H1 (cell line): ENCODE results near the gene ZNF618. TPM values are rescaled to one million over a fixed set of nuclear protein-coding genes. Genes with fewer than 3 reads are reported as not detected.

Source experiments
- CTCF ChIA-PET: fragments of 300-600 bp; sonication (Branson Sonifier 250); formaldehyde crosslinking; loops from one replicate; lab custom pipeline; 2021; ENCODE audit not compliant: partially characterized antibody; lab: Charles Lee
- POLR2A ChIA-PET: fragments of 300-600 bp; sonication (Branson Sonifier 250); formaldehyde crosslinking; loops from one replicate; lab custom pipeline; 2021; ENCODE audit warnings: inconsistent platforms; ENCODE audit not compliant: partially characterized antibody; lab: Charles Lee
- DNase-seq, 2 experiments: peaks; one replicate each; pipeline versions ENCODE4 v3.0.0 to v3.0.0-alpha.2; 2010 to 2022; ENCODE audit warnings: low spot score in 2 of 2, low read depth in 1 of 2, mixed read lengths in 1 of 2
- FAIRE-seq: peaks from 2 replicates; lab custom pipeline; 2011; peaks lifted over from hg19 to GRCh38; lab: Jason Lieb, UNC
- H2AFZ ChIP-seq: 2 replicates; pipeline ENCODE4 v1.8.1; 2012; ENCODE audit warnings: low read length, inconsistent platforms
- H2AK5ac ChIP-seq: 2 replicates; pipeline ENCODE4 v1.6.1; 2013; ENCODE audit warnings: low read depth, low read length
- H2BK120ac ChIP-seq: replicated peaks from 2 replicates; pipeline ENCODE3; 2013; ENCODE audit warnings: low read depth, low read length, inconsistent platforms
- H2BK12ac ChIP-seq: 2 replicates; pipeline ENCODE4 v1.6.1; 2013; ENCODE audit warnings: low read depth, low read length
- H2BK15ac ChIP-seq: 2 replicates; pipeline ENCODE4 v1.6.1; 2013; ENCODE audit warnings: low read length
- H2BK20ac ChIP-seq: 2 replicates; pipeline ENCODE4 v1.6.1; 2013; ENCODE audit warnings: low read length
- H2BK5ac ChIP-seq: 2 replicates; pipeline ENCODE4 v1.6.1; 2013; ENCODE audit warnings: low read depth, low read length
- H3K14ac ChIP-seq: 2 replicates; pipeline ENCODE4 v1.6.1; 2013; ENCODE audit warnings: inconsistent platforms; ENCODE audit not compliant: insufficient read length
- H3K18ac ChIP-seq: 2 replicates; pipeline ENCODE4 v1.6.1; 2013; ENCODE audit warnings: low read length; ENCODE audit errors: extremely low read depth
- H3K23ac ChIP-seq: 2 replicates; pipeline ENCODE4 v1.6.1; 2013; ENCODE audit warnings: inconsistent platforms; ENCODE audit not compliant: insufficient read length
- H3K23me2 ChIP-seq: 2 replicates; pipeline ENCODE4 v1.6.1; 2013; ENCODE audit warnings: low read depth, low read length
- H3K27ac ChIP-seq: 2 replicates; pipeline ENCODE4 v1.6.1; 2011; ENCODE audit warnings: low read depth, low read length, inconsistent platforms
- H3K27me3 ChIP-seq, 4 experiments: replicated peaks in 1 of 4; 1 replicate in 1 of 4; 2 replicates in 3 of 4; pipeline versions ENCODE4 v1.6.1 to v1.8.1; 2011 to 2013; ENCODE audit warnings: low read length in 3 of 4, mild to moderate bottlenecking in 3 of 4, inconsistent platforms in 2 of 4, mixed read lengths in 2 of 4, moderate library complexity in 1 of 4; ENCODE audit not compliant: control insufficient read depth in 3 of 4, insufficient read depth in 3 of 4; ENCODE audit errors: extremely low read depth in 1 of 4
- H3K36me3 ChIP-seq, 4 experiments: 2 replicates each; pipeline versions ENCODE4 v1.6.1 to v1.8.1; 2011 to 2013; ENCODE audit warnings: mild to moderate bottlenecking in 4 of 4, low read length in 3 of 4, moderate library complexity in 2 of 4, control low read depth in 1 of 4, inconsistent platforms in 1 of 4; ENCODE audit not compliant: insufficient read depth in 4 of 4, control insufficient read depth in 2 of 4
- H3K4ac ChIP-seq: replicated peaks from 2 replicates; pipeline ENCODE3; 2013; ENCODE audit warnings: low read length, low read depth, mixed read lengths, inconsistent platforms; ENCODE audit not compliant: insufficient read length
- H3K4me1 ChIP-seq, 4 experiments: replicated peaks in 1 of 4; 1 replicate in 1 of 4; 2 replicates in 3 of 4; pipeline versions ENCODE4 v1.6.1 to v1.8.1; 2011 to 2013; ENCODE audit warnings: low read length in 3 of 4, inconsistent platforms in 2 of 4, mixed read lengths in 1 of 4; ENCODE audit not compliant: insufficient read depth in 4 of 4, control insufficient read depth in 3 of 4
- H3K4me2 ChIP-seq, 2 experiments: 2 replicates each; pipeline versions ENCODE4 v1.6.1 to v1.8.1; 2011 to 2013; ENCODE audit warnings: low read depth in 2 of 2, low read length in 2 of 2, control low read depth in 1 of 2, inconsistent platforms in 1 of 2, mild to moderate bottlenecking in 1 of 2; ENCODE audit not compliant: insufficient read depth in 1 of 2
- H3K4me3 ChIP-seq, 4 experiments: fragments of 200-600, 300-600 bp in 1 of 4; sonication (generic), shearing (Covaris generic), sonication (Bioruptor Twin) in 1 of 4; 2 replicates each; pipeline versions ENCODE4 v1.5.1 to v1.8.1; 2011 to 2016; ENCODE audit warnings: low read length in 4 of 4, low read depth in 3 of 4, control low read depth in 2 of 4, inconsistent platforms in 2 of 4, mild to moderate bottlenecking in 2 of 4, mixed read lengths in 1 of 4, moderate library complexity in 1 of 4; ENCODE audit not compliant: insufficient read depth in 2 of 4; ENCODE audit errors: extremely low read depth in 1 of 4
- H3K56ac ChIP-seq: replicated peaks from 2 replicates; pipeline ENCODE3; 2013; ENCODE audit warnings: low read depth, mild to moderate bottlenecking, mixed read lengths, low read length, inconsistent platforms; ENCODE audit not compliant: insufficient read length
- H3K79me1 ChIP-seq: 2 replicates; pipeline ENCODE4 v1.6.1; 2013; ENCODE audit warnings: low read depth, low read length, control low read depth
- H3K79me2 ChIP-seq, 2 experiments: 2 replicates each; pipeline versions ENCODE4 v1.6.1 to v1.8.1; 2012 to 2013; ENCODE audit warnings: low read length in 2 of 2, mild to moderate bottlenecking in 2 of 2, inconsistent platforms in 1 of 2; ENCODE audit not compliant: insufficient read depth in 2 of 2, control insufficient read depth in 1 of 2
- H3K9ac ChIP-seq, 4 experiments: replicated peaks in 1 of 4; 1 replicate in 1 of 4; 2 replicates in 3 of 4; pipeline versions ENCODE4 v1.6.1 to v1.8.1; 2011 to 2013; ENCODE audit warnings: low read depth in 3 of 4, low read length in 3 of 4, control low read depth in 2 of 4, mild to moderate bottlenecking in 2 of 4, moderate library complexity in 2 of 4, inconsistent platforms in 1 of 4; ENCODE audit errors: extremely low read depth in 1 of 4
- H3K9me3 ChIP-seq, 2 experiments: 2 replicates each; pipeline versions ENCODE4 v1.6.1 to v1.8.1; 2012 to 2013; ENCODE audit warnings: mild to moderate bottlenecking in 2 of 2, moderate library complexity in 2 of 2, control low read depth in 1 of 2, inconsistent platforms in 1 of 2, low read depth in 1 of 2, low read length in 1 of 2, mixed read lengths in 1 of 2; ENCODE audit not compliant: insufficient read depth in 2 of 2
- H4K20me1 ChIP-seq, 2 experiments: replicated peaks in 1 of 2; 2 replicates each; pipeline versions ENCODE3 to v1.8.1; 2011 to 2013; ENCODE audit warnings: inconsistent platforms in 2 of 2, low read length in 2 of 2, mild to moderate bottlenecking in 1 of 2; ENCODE audit not compliant: insufficient read depth in 2 of 2, control insufficient read depth in 1 of 2
- H4K5ac ChIP-seq: 2 replicates; pipeline ENCODE4 v1.6.1; 2013; ENCODE audit warnings: low read length, low read depth, mixed read lengths, inconsistent platforms; ENCODE audit not compliant: insufficient read length
- H4K8ac ChIP-seq: 2 replicates; pipeline ENCODE4 v1.8.0; 2013; ENCODE audit warnings: mild to moderate bottlenecking, moderate library complexity, low read length, inconsistent platforms; ENCODE audit not compliant: insufficient read depth; ENCODE audit errors: extremely low read depth
- H4K91ac ChIP-seq: replicated peaks from 2 replicates; pipeline ENCODE3; 2013; ENCODE audit warnings: low read length, mixed read lengths, inconsistent platforms; ENCODE audit not compliant: insufficient read length
- EP300 ChIP-seq, 2 experiments: IDR thresholded peaks; 1 replicate in 1 of 2; 2 replicates in 1 of 2; pipeline ENCODE4 v1.6.1; 2011 to 2012; ENCODE audit warnings: low read depth in 2 of 2, low read length in 2 of 2, mild to moderate bottlenecking in 2 of 2, borderline replicate concordance in 1 of 2, inconsistent platforms in 1 of 2, moderate library complexity in 1 of 2
- GABPA ChIP-seq: IDR thresholded peaks from 2 replicates; pipeline ENCODE4 v1.6.1; 2011; ENCODE audit warnings: mild to moderate bottlenecking, low read length, moderate library complexity, borderline replicate concordance; ENCODE audit not compliant: insufficient read depth
- HDAC6 ChIP-seq: IDR thresholded peaks from one replicate; pipeline ENCODE4 v1.7.1; 2012; ENCODE audit warnings: low read depth, mild to moderate bottlenecking, inconsistent platforms, low read length, moderate library complexity
- JUN ChIP-seq: IDR thresholded peaks from 2 replicates; pipeline ENCODE4 v1.6.1; 2011; ENCODE audit warnings: low read depth, mild to moderate bottlenecking, improper control_type of control experiment, low read length
- KDM1A ChIP-seq: fragments of 200-600, 300-600 bp; sonication (generic); IDR thresholded peaks from 2 replicates; pipeline ENCODE4 v1.7.1; 2016; ENCODE audit warnings: mild to moderate bottlenecking, low read length, borderline replicate concordance
- KDM4A ChIP-seq: IDR thresholded peaks from one replicate; pipeline ENCODE4 v1.7.1; 2012; ENCODE audit warnings: low read depth, mild to moderate bottlenecking, moderate library complexity, low read length, inconsistent platforms; ENCODE audit not compliant: severe bottlenecking
- NRF1 ChIP-seq: IDR thresholded peaks from 2 replicates; pipeline ENCODE4 v1.6.1; 2011; ENCODE audit warnings: mild to moderate bottlenecking, low read depth, low read length, improper control_type of control experiment
- POU5F1 ChIP-seq: IDR thresholded peaks from 2 replicates; pipeline ENCODE4 v1.6.1; 2011; ENCODE audit warnings: low read depth, mild to moderate bottlenecking, low read length, moderate library complexity
- RXRA ChIP-seq: IDR thresholded peaks from 2 replicates; pipeline ENCODE4 v1.6.1; 2011; ENCODE audit warnings: low read depth, mild to moderate bottlenecking, low read length, moderate library complexity; ENCODE audit not compliant: insufficient read depth
- SP1 ChIP-seq: IDR thresholded peaks from 2 replicates; pipeline ENCODE4 v1.6.1; 2011; ENCODE audit warnings: low read depth, low read length
- SUZ12 ChIP-seq: fragments of 200-600 bp; sonication (generic); IDR thresholded peaks from 2 replicates; pipeline ENCODE4 v1.6.1; 2012; ENCODE audit warnings: mild to moderate bottlenecking, inconsistent platforms, low read length, moderate library complexity, mixed read lengths
- polyA plus RNA-seq, 7 experiments: library from polyadenylated mRNA; depleted of rRNA in 3 of 7; stranded (reverse) in 5 of 7; unstranded in 2 of 7; fragments of >200 nt in 5 of 7; fragments of 200-250 nt in 2 of 7; gene quantifications; 1 replicate in 5 of 7; 2 replicates in 1 of 7; 4 replicates in 1 of 7; pipeline versions ENCODE4 v1.2.1 to v1.2.3, GENCODE V29; 2011 to 2013; ENCODE audit warnings: missing spikeins in 2 of 7, mixed read lengths in 2 of 7
- total RNA-seq: library from RNA; stranded (reverse); fragmentation: NEBNext Ultra II Directional; extraction: Animal tissue kit (Norgen Biotek cat#: 25700); gene quantifications from 2 replicates; pipeline ENCODE4 v1.2.1, GENCODE V29; 2021
- TF ChIP-seq, protein P1 (sequence below): IDR thresholded peaks from 2 replicates; pipeline ENCODE4 v1.6.1; 2011; ENCODE audit warnings: low read depth, mild to moderate bottlenecking, low read length; ENCODE audit not compliant: insufficient read depth
- TF ChIP-seq, protein P2 (sequence below): IDR thresholded peaks from 2 replicates; pipeline ENCODE4 v1.6.1; 2012; ENCODE audit warnings: inconsistent platforms

The ZNF618 gene
- total and polyA plus RNA-seq, 2 of the 8 experiments (the other 6 are each of a cell fraction or from before 2014, with no cell fraction given) = 9.6 to 28.5 TPM

DNA sequence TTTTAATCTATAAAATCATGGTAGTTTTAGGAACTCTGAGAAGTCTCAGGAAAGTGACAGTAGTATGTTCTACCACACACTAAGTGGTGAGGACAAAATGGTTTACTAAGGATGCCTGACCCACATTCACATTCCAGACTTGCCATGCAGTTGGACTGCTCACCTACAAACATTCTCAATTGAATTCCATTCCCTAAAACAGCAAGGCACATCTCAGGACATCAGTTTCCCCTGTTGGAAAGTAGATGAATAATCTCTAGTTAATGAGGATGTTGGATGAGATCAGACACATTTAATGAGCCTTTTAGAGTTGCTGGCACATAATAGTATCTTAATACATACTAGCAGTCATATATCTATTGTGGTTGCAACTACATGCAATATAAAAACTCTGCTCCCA, 76.6 kb downstream of the ZNF618 start:
- Histone ChIP-seq H2BK120ac (no peak overlapping the region), H4K5ac (no peak overlapping the region), H2BK15ac (no peak overlapping the region), H2AK5ac (no peak overlapping the region), H3K4me2 (no peak overlapping the region), H2BK20ac (no peak overlapping the region), H3K18ac (no peak overlapping the region), H4K8ac (no peak overlapping the region), H3K9me3 (no peaks in the 10 kb centered on the region), H3K79me1 (no peaks in the 10 kb centered on the region; the same call in 1 of the 2 replicates), H3K9ac (no peak overlapping the region), H3K27ac (no peak overlapping the region), H3K14ac (no peak overlapping the region), H2BK12ac (no peak overlapping the region), H3K4me1 (no peaks in the 10 kb centered on the region), H3K79me2 (peaks cover 0 to 5% of the 10 kb centered on the region in 2 experiments; a peak in 1 of 4 replicates), H4K20me1 (peaks cover 2 to 4% of the 10 kb centered on the region in 2 experiments), H3K4me3 (no peak overlapping the region), H2AFZ (no peak overlapping the region), H2BK5ac (no peak overlapping the region), H3K23ac (no peak overlapping the region), H3K4ac (no peak overlapping the region), H4K91ac (no peak overlapping the region), H3K23me2 (no peaks in the 10 kb centered on the region), H3K56ac (no peak overlapping the region), H3K27me3 (no peaks in the 10 kb centered on the region), H3K36me3 (no peaks in the 10 kb centered on the region)
- FAIRE-seq (no peak), DNase-seq (no peak)
- POLR2A ChIA-PET = no interaction called here
- CTCF ChIA-PET = interaction anchor here (1.1 to 1.8 kb wide), 2 partner anchors 8 to 10 kb away, joined by 3 to 5 read pairs; no protein-coding TSS in a partner anchor
- TF ChIP-seq NRF1 (no peak), POU5F1 (no peak), GABPA (no peak), KDM4A (no peak), RXRA (no peak), JUN (no peak), SP1 (no peak), KDM1A (no peak), HDAC6 (no peak), SUZ12 (no peak), EP300 (IDR thresholded peaks at IDR 0.05; ENCODE audit: borderline replicate concordance in 1 of 2, low read depth in 2 of 2, low read length in 2 of 2) (no peak)
- TF ChIP-seq, protein P1, sequence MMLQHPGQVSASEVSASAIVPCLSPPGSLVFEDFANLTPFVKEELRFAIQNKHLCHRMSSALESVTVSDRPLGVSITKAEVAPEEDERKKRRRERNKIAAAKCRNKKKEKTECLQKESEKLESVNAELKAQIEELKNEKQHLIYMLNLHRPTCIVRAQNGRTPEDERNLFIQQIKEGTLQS = no peak
- TF ChIP-seq, protein P2, sequence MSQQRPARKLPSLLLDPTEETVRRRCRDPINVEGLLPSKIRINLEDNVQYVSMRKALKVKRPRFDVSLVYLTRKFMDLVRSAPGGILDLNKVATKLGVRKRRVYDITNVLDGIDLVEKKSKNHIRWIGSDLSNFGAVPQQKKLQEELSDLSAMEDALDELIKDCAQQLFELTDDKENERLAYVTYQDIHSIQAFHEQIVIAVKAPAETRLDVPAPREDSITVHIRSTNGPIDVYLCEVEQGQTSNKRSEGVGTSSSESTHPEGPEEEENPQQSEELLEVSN = no peak
